GM12874 (cell line): ENCODE measurements around the gene SYCE1.

Experiments used
- TF ChIP-seq, protein P1 (sequence below): IDR thresholded peaks from 2 replicates; pipeline ENCODE4 v1.5.1; 2011; ENCODE audit warnings: low read depth, mild to moderate bottlenecking, control low read depth, low read length, moderate library complexity; ENCODE audit not compliant: insufficient read depth

SYCE1 gene

DNA sequence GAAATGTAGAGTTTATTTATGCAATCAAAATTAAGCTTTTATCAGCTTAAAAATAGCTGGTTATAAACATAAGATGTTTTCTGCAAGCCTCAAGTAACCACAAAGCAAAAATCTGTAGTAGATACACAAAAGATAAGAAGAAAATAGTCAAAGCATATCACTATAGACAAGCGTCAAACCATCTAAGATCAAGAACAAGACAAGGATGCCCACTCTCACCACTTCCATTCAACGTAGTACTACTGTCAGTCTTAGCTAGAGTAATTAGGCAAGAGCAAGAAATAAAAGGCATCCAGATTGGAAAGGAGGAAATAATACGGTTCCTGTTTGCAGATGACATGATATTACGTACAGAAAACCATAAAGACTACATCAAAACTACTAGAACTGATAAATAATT is 55.7 kb downstream of the SYCE1 start:
- TF ChIP-seq, protein P1, sequence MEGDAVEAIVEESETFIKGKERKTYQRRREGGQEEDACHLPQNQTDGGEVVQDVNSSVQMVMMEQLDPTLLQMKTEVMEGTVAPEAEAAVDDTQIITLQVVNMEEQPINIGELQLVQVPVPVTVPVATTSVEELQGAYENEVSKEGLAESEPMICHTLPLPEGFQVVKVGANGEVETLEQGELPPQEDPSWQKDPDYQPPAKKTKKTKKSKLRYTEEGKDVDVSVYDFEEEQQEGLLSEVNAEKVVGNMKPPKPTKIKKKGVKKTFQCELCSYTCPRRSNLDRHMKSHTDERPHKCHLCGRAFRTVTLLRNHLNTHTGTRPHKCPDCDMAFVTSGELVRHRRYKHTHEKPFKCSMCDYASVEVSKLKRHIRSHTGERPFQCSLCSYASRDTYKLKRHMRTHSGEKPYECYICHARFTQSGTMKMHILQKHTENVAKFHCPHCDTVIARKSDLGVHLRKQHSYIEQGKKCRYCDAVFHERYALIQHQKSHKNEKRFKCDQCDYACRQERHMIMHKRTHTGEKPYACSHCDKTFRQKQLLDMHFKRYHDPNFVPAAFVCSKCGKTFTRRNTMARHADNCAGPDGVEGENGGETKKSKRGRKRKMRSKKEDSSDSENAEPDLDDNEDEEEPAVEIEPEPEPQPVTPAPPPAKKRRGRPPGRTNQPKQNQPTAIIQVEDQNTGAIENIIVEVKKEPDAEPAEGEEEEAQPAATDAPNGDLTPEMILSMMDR: no peak
